ENCODE measurements around the gene INSL3.

Gene INSL3

GRCh38 chr19:17770613-17771012 is 50.7 kb downstream of the INSL3 start:
- no peak overlapping the region for H2AFZ ChIP-seq (ENCODE audit: low read depth, low read length)
- no peaks in the 10 kb centered on the region for H3K27me3 ChIP-seq (ENCODE audit: insufficient read depth, low read length, poor library complexity)
- no peak overlapping the region for H3K4me2 ChIP-seq (ENCODE audit: insufficient read depth, low read length)
- DNase-seq (no peak), ATAC-seq (ENCODE audit: insufficient read depth, low read depth) (no peak)
- peaks cover 3% of the 10 kb centered on the region; the same call in 1 of the 2 replicates for H4K20me1 ChIP-seq (ENCODE audit: insufficient read depth, low read length)
- no peaks in the 10 kb centered on the region for H3K79me2 ChIP-seq (ENCODE audit: insufficient read depth, low read length)
- H3K27ac ChIP-seq (ENCODE audit: low read length): no peak overlapping the region
- no peaks in the 10 kb centered on the region for H3K4me1 ChIP-seq (ENCODE audit: insufficient read depth, low read length)
- H3K36me3 ChIP-seq (ENCODE audit: insufficient read depth, low read length): peaks cover 78% of the 10 kb centered on the region
- no peaks in the 10 kb centered on the region for H3K9me3 ChIP-seq (ENCODE audit: insufficient read depth, low read length, severe bottlenecking)
- H3K4me3 ChIP-seq (ENCODE audit: low read depth in 1 of 2, low read length in 2 of 2): no peak overlapping the region
- H3K9ac ChIP-seq (ENCODE audit: low read depth, low read length): no peak overlapping the region
- TF ChIP-seq EZH2 (IDR thresholded peaks at IDR 0.05; ENCODE audit: borderline replicate concordance, low read depth, low read length, severe bottlenecking): no peak
- TF ChIP-seq, protein P1, sequence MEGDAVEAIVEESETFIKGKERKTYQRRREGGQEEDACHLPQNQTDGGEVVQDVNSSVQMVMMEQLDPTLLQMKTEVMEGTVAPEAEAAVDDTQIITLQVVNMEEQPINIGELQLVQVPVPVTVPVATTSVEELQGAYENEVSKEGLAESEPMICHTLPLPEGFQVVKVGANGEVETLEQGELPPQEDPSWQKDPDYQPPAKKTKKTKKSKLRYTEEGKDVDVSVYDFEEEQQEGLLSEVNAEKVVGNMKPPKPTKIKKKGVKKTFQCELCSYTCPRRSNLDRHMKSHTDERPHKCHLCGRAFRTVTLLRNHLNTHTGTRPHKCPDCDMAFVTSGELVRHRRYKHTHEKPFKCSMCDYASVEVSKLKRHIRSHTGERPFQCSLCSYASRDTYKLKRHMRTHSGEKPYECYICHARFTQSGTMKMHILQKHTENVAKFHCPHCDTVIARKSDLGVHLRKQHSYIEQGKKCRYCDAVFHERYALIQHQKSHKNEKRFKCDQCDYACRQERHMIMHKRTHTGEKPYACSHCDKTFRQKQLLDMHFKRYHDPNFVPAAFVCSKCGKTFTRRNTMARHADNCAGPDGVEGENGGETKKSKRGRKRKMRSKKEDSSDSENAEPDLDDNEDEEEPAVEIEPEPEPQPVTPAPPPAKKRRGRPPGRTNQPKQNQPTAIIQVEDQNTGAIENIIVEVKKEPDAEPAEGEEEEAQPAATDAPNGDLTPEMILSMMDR (IDR thresholded peaks at IDR 0.05; ENCODE audit: borderline replicate concordance, extremely low read depth, low read length, poor library complexity, severe bottlenecking): no peak

- Histone ChIP-seq H3K27me3 (ENCODE audit: insufficient read depth, low read length, poor library complexity) (no peaks in the 10 kb centered on the region), H3K9me3 (ENCODE audit: insufficient read depth, low read length, severe bottlenecking) (no peaks in the 10 kb centered on the region), H3K79me2 (ENCODE audit: insufficient read depth, low read length) (no peaks in the 10 kb centered on the region), H3K4me3 (ENCODE audit: low read depth in 1 of 2, low read length in 2 of 2) (no peak overlapping the region), H3K4me1 (ENCODE audit: insufficient read depth, low read length) (no peaks in the 10 kb centered on the region), H3K4me2 (ENCODE audit: insufficient read depth, low read length) (no peak overlapping the region), H3K27ac (ENCODE audit: low read length) (no peak overlapping the region), H3K9ac (ENCODE audit: low read depth, low read length) (no peak overlapping the region), H2AFZ (ENCODE audit: low read depth, low read length) (no peak overlapping the region), H3K36me3 (ENCODE audit: insufficient read depth, low read length) (peaks cover 76% of the 10 kb centered on the region), H4K20me1 (ENCODE audit: insufficient read depth, low read length) (peaks cover 2% of the 10 kb centered on the region; the same call in 1 of the 2 replicates)
- ATAC-seq (ENCODE audit: insufficient read depth, low read depth) (no peak), DNase-seq (no peak)
- no peak for TF ChIP-seq EZH2 (IDR thresholded peaks at IDR 0.05; ENCODE audit: borderline replicate concordance, low read depth, low read length, severe bottlenecking)
- TF ChIP-seq, protein P1 (IDR thresholded peaks at IDR 0.05; ENCODE audit: borderline replicate concordance, extremely low read depth, low read length, poor library complexity, severe bottlenecking): no peak
These were observed 53.8 kb downstream of the INSL3 start for GRCh38 chr19:17767559-17767958.

GRCh38 chr19:17766543-17767131 is 54.7 kb downstream of the INSL3 start:
- Histone ChIP-seq H3K9ac (ENCODE audit: low read depth, low read length) (no peak overlapping the region), H3K4me1 (ENCODE audit: insufficient read depth, low read length) (no peaks in the 10 kb centered on the region), H3K9me3 (ENCODE audit: insufficient read depth, low read length, severe bottlenecking) (no peaks in the 10 kb centered on the region), H3K27ac (ENCODE audit: low read length) (no peak overlapping the region), H4K20me1 (ENCODE audit: insufficient read depth, low read length) (peaks cover 2% of the 10 kb centered on the region; the same call in 1 of the 2 replicates), H3K36me3 (ENCODE audit: insufficient read depth, low read length) (peaks cover 70% of the 10 kb centered on the region), H3K4me3 (ENCODE audit: low read depth in 1 of 2, low read length in 2 of 2) (no peak overlapping the region), H3K4me2 (ENCODE audit: insufficient read depth, low read length) (no peak overlapping the region), H3K27me3 (ENCODE audit: insufficient read depth, low read length, poor library complexity) (no peaks in the 10 kb centered on the region), H2AFZ (ENCODE audit: low read depth, low read length) (no peak overlapping the region), H3K79me2 (ENCODE audit: insufficient read depth, low read length) (no peaks in the 10 kb centered on the region)
- TF ChIP-seq EZH2 (IDR thresholded peaks at IDR 0.05; ENCODE audit: borderline replicate concordance, low read depth, low read length, severe bottlenecking): no peak
- no peak for ATAC-seq (ENCODE audit: insufficient read depth, low read depth)
- DNase-seq: no peak

All from DND-41 (cell line).